NK-92 (cell line): ENCODE data around the gene CREBBP.

Source experiments
- DNase-seq: peaks from one replicate; lab custom pipeline; 2025; ENCODE audit not compliant: unreplicated experiment; lab: John Stamatoyannopoulos, UW

CREBBP gene

DNA sequence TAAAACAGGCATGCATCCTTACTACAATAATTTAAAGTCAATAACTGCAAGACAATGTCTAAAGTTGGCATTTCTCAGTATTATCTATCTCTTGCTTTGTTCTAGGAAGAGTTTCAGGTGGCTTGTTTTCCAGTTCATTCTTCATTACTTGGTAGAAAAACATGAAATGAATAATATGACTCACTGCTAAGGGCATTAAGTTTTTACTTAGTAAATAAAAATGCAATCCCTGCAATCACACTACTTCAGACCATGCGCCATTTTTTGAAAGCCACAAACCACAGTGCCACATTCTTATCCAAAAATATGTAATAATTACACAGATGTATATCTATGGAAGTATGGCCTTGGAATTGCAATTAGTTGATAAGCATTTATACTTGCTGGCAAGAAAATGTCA, 55.4 kb downstream of the CREBBP start:
- DNase-seq, result no peak

DNA sequence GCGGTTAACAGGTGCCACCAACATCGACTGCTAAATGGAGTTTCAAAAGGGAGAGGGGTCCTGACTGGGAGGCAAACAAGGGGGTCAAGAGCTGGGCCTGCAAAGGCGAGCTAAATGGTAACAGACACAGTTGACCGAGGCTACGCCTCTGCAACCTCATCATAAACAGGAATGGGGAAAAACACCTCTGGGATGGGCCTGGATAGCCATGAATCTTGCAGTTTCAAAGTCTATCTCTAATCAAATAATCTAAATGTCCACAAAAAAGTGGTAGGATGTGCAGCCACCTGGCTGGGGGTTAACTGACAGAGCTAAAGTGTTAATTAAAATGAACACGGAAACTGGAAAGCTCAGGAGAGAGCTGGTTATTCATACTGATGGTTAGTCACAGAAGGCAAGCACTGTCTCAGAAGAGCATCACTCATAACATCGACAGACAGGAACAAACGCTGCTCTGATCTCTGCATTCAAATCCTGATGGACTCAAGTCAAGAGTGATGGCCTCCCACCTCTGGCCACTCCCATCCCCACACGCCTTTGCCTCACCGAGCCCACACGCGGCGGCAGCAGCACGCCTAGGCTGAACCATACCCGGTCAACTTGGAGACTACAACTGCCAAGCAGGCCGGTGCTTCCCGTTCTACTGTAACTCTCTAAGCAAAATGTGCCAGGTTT, 56.3 kb downstream of the CREBBP start:
- DNase-seq, result no peak

DNA sequence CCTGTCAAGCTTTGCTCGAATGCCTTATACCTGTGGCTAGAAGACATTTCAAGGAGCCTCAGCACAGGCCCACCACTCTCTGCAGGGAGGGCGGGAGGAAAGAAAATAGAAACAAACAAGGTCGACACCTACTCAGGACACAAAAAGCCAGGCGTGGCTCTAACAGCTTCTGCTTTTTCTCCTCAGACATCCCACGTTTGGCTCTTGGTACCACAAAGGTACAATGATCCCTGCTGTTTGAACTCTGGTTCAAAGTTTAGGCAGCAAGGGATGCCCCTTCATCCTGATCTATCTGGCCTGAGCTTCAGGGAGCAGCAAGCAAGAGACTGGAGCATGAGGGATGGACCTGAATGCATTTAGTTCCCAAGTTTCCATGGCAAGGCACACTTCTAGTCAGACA, 57.1 kb downstream of the CREBBP start:
- DNase-seq, result no peak

GRCh38 chr16:3822366-3823045, 58.0 kb downstream of the CREBBP start:
- DNase-seq, result no peak

DNA sequence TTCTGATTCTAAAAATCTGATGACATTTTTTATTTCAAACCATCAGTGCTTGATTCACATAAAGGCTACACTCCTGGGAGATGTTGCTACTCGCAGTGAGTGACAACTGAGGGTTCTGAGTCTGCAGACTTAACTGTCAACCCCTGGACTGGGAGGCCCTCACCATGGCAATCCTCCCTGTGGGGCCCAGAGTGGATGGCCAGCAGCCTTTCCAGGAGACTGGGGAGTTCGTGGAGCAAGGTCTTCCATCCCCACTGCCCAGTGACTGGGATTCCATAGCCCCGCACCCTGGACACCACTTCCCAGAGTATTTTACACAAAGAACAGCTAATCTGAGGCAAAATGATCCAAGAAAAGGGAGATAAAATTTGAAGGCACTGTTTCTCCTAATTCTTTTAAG, 59.3 kb downstream of the CREBBP start:
- DNase-seq, result no peak

DNA sequence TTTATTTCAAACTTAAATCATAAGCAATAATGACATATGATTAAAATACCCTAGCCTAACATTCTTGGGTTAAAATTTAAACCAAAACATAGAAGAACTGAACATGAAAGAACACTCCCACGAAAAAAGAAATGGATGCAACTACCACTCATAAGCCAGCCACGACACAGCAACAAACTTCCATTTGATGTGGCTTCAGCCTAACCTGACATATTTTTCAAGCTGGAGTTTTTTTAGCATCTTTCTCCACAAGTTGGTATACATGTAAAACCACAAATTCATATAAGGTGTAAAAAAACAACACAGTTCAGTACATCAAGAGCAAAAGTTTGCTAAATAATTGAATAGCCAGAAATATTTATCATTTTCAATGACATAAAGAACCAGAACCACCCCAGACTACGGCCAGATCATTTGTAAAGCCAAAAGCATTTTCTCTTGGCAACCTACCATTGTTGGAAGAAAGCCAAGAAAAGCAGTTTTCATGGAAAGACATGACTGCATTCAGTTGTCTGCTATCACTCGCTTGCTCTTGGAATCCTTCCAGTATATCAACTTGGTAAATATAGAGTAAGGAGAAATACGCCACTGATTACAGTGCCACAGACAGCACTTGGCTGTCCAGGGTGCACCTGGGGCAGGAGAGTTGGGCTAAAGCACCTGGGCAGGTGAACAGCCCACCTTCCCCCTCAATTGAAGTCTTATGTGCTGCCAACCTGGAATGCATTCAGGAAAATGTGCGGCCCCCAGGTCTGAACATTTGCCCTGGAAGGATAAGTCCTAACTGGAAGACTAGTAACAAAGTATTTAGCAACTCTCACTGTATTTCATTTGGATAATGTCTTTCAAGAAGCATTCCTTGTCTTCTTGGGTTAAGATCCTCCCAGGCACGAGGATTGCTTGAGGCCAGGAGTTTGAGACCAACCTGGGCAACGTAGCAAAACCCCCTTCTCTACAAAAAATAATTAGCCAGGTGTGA, 60.5 kb downstream of the CREBBP start:
- DNase-seq, result no peak

DNA sequence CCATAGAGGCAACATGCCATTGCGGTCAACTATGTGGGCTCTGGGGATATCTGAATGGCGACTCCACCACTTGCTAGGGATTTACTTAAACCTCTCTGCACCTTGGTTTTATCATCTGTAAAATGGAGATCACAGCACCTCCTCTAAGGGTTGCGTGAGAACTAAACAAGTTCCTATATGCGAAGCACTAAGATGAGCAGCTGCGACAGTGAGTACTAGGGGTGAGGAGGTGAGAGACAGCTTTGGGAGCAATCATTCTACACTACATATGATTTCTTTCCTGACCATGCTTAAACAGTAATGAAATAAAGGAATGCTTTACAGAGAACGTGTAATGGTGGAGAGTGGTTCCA, 61.4 kb downstream of the CREBBP start:
- no peak for DNase-seq

- DNase-seq, result no peak
Observed at GRCh38 chr16:3816326-3816725, 64.2 kb downstream of the CREBBP start.

DNA sequence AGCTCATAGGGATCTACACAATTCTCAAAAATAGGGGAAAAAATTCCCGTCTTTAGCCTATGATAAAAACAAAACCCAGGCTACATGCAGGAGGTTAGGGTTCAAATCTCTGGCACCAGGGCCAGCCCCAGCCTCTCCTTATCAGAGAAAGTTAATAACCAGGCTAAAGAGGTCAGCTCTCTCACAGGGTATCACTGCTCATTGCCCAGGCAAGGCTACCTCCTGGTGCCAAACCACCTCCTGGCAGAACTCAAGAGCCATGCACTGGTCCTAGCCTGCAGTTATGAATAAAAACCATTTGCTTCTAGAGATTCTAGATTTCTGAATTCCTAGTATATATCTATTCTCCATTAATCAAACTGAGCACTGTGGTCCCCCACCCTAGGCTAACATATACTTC, 65.8 kb downstream of the CREBBP start:
- DNase-seq, result no peak

DNA sequence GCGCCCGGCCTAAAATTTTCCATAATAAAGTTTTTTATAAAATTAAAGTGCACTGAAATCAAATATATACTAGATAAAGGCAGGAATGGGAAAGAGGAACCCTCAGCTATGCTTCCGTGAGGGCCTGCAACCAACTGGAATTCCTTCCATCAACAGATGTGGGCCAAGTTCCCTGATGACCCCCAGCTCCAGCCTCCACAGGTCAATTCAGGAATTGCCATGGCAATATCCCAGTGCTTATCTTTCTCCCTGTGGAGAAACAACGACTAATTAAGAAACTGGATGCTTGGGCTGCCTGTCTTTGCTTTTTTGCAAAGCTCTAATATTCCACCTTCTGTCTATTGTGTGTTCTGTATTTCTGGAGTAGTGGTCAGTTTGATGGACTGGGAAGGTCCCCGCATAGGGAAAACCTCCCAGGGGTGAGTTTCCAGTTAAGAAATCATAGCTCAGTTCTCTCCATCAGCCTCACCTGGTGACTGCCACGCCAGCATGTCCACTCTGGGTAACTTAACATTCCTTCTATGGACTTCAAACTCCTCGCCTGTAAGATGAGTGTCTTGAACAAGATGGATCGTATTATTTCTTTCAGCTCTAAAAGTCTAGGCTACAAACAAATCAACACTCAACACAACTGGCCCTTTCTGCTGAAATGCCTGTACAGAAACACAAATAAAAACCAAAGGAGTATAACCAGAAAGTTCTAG, 67.9 kb downstream of the CREBBP start:
- no peak for DNase-seq

GRCh38 chr16:3810818-3811217, 69.7 kb downstream of the CREBBP start:
- no peak for DNase-seq

DNA sequence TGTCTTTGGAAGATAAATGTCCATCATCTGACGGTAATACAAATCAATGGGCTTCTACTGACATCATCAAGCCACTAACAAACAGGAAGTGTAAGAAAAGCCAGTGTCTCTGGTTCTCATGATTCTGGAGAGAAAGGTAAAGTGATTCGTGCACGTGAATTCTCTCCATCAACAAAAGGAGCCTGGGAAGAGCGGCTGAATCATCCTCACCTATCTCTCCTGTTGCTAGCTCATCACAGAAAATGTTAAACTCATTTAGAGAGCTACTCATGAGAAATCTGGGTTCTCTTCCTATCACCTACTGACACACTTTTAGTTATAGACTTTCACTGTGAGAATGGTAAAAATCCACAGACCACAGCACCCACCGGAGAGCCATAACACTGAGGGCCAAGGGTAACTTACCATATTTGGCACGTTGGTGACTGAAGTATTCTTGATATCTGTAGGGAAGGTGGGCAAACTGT, 70.3 kb downstream of the CREBBP start:
- DNase-seq, result no peak

DNA sequence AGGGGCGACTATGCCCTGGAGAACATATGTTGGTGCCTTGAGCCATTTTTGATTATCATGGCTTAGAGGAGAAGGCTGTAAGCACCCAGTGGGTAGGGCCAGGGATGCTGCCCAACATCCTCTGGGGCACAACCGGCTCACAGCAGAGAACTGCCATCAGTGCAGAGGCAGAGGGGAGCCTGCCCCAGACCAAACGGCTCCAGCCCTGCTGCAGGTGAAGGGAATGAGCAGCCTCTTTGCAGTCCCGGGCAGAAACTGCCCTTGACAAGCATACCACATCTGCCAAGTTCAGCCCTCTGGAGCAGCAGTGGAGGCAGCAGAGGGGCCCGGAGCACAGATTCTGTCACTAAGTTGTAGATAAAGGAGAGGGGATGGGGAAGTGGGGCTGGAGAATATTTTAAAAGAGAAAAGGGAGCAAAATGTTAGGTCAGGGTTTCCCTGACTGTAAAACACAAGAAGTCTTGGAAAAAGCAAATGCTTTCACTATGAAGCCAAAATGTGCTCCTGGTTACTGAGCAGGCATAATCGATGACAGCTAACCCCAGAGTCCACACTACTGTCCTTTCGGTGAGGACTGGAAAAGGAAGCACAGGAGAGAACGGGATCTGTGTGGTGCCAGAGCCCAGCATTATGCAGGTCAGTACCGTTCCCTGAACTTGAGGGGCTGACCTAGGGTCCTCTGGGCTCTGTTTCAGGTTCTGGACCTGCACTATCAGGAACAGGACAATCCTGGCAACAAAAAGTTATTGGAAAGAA, 72.0 kb downstream of the CREBBP start:
- DNase-seq, result no peak

- no peak for DNase-seq
Observed at GRCh38 chr16:3807425-3808123, 72.9 kb downstream of the CREBBP start.

DNA sequence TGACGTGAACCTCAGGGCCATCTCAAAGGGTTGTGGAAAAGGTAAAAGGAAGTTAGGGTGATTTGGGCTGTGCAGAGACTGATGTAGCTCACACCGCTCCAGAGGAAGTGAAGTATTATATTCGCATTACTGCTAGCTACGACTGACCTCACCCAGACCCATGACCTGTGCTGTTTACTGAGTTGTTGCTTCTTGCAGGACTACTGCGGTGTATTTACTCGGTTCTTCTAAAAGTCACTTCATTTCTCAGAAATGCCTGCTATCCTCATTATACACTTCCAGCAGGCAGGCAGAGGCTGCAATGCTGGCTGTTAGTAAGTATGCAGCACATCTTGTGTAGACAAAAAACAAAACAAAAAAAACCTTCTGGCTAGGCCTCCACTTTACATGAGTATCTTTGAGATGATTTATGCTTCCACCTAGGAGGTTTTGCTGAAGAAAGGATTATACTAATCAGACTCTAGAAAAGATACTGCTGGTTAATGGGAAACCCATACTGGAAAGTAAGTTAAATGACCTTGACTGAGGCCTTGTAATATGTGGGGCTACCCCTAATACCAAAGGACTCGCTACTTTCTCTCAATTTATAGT, 76.0 kb downstream of the CREBBP start:
- DNase-seq, result no peak

GRCh38 chr16:3800477-3801270, 79.8 kb downstream of the CREBBP start:
- DNase-seq, result no peak

GRCh38 chr16:3800019-3800418, 80.5 kb downstream of the CREBBP start:
- DNase-seq, result no peak

DNA sequence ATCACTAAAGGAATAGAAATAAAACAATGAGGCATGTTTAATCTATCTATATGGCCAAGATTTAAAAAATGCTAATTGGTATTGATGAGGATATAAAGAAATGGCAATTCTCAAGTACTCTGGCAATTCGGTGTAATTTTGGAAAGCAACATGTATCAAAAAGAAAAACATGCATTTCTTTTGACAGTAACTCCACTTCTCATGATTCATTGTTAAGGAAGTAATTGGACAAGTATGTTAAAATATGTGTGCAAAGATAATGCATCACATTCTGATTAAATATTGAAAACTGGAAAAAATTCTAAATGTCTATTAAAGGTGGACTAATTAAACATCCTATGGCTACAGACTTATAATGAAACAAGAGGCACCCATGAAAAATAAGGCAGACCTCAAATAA, 81.2 kb downstream of the CREBBP start:
- DNase-seq, result no peak

DNA sequence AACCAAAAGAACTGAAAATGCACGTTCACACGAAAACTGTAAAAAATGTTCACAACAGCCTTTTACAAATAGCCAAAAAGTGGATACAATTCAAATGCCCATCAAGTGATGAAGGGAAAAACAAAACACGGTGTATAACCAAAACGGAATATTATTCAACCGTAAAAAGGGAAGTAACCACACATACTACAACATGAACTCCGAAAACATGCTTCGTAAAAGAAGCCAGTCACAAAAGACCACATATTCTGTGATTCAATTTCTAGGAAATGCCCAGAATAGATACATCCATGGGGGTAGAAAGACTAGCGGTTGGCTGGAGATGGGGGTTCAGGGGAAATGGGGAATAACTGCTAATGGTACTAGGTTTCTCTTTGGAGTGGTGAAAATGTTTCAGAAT, 81.7 kb downstream of the CREBBP start:
- DNase-seq, result no peak
